H1 (cell line): Measurements from ENCODE around the gene PSME1. TPM values are rescaled to one million over a fixed set of nuclear protein-coding genes. Genes with fewer than 3 reads are reported as not detected.

Experiments used
- CHD7 ChIP-seq: fragments of 300-600 bp; sonication (generic); IDR thresholded peaks from 2 replicates; pipeline ENCODE4 v1.7.1; 2012; ENCODE audit warnings: low read length, moderate library complexity, mild to moderate bottlenecking, inconsistent platforms; ENCODE audit not compliant: insufficient replicate concordance
- KDM4A ChIP-seq: IDR thresholded peaks from one replicate; pipeline ENCODE4 v1.7.1; 2012; ENCODE audit warnings: low read depth, mild to moderate bottlenecking, moderate library complexity, low read length, inconsistent platforms; ENCODE audit not compliant: severe bottlenecking
- SIN3A ChIP-seq, 2 experiments: IDR thresholded peaks in 1 of 2; conservative IDR thresholded peaks in 1 of 2; 2 replicates each; pipeline ENCODE4 v1.6.1; 2011 to 2012; ENCODE audit warnings: low read length in 2 of 2, improper control_type of control experiment in 1 of 2, low read depth in 1 of 2, mild to moderate bottlenecking in 1 of 2
- polyA plus RNA-seq, 7 experiments: library from polyadenylated mRNA; depleted of rRNA in 3 of 7; stranded (reverse) in 5 of 7; unstranded in 2 of 7; fragments of >200 nt in 5 of 7; fragments of 200-250 nt in 2 of 7; gene quantifications; 1 replicate in 5 of 7; 2 replicates in 1 of 7; 4 replicates in 1 of 7; pipeline versions ENCODE4 v1.2.1 to v1.2.3, GENCODE V29; 2011 to 2013; ENCODE audit warnings: missing spikeins in 2 of 7, mixed read lengths in 2 of 7
- total RNA-seq: library from RNA; stranded (reverse); fragmentation: NEBNext Ultra II Directional; extraction: Animal tissue kit (Norgen Biotek cat#: 25700); gene quantifications from 2 replicates; pipeline ENCODE4 v1.2.1, GENCODE V29; 2021

PSME1 gene
- total and polyA plus RNA-seq, 2 of the 8 experiments (the other 6 are each of a cell fraction or from before 2014, with no cell fraction given) = 74.9 to 85.9 TPM

DNA sequence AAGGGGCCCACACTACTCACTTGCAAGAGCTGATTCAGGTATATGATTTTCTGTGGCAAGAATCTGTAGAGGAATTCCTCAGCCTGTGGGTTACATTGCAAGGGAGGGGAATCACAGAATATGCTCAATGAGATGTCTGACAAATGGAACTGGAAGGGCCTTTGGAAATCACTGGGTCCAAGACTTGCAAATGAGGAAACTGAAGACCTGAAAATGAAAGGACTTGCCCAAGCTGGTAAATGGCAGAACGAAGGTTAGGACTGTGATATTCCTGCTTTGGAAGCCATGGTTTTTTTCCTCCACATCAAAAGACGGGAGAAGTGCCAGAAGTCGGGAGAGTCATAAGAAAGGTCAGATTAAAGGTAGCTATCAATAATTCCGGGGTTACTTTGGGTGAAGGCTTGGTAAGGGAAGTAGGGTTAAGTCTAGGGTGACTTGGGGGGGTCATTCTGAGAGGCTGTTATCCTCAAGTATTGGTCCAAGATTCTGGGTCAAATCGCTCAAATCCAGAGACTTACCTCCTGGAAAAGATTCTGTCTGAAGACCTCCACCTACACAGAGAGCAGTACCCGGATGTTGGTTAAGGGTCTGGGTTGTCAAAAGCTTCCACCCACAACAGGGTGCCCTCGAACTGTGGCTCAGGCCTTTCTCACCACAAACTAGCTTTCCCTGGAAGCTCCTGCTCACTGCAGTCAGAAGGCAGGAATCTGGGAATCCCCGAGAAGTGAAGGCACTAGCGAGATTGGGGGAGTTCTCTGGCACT, 9.9 kb downstream of the PSME1 start (continued):
- no peak for TF ChIP-seq CHD7
- 0 out of 4 replicates have a peak, but pooled peaks of 1 of the 2 experiments have one; percentile 48 for TF ChIP-seq SIN3A (conservative IDR thresholded peaks at IDR 0.05 in 1 of 2, IDR thresholded peaks at IDR 0.05 in 1 of 2; ENCODE audit: low read depth in 1 of 2, low read length in 2 of 2)
- TF ChIP-seq KDM4A = peak; percentile 18
